CD4-positive, alpha-beta memory T cell (primary cell): ENCODE results near the gene ACBD5. TPM values are rescaled to one million over a fixed set of nuclear protein-coding genes. Genes with fewer than 3 reads are reported as not detected.

ENCODE experiments used
- CTCF ChIA-PET: fragments of 350-600 bp; sonication (Branson Sonifier 250); formaldehyde crosslinking; loops from one replicate; lab custom pipeline; 2021; ENCODE audit warnings: inconsistent platforms; ENCODE audit not compliant: partially characterized antibody; lab: Charles Lee
- POLR2A ChIA-PET: fragments of 350-600 bp; sonication (Branson Sonifier 250); formaldehyde crosslinking; loops from one replicate; lab custom pipeline; 2021; ENCODE audit not compliant: partially characterized antibody; lab: Charles Lee
- DNase-seq, 5 donors: peaks; one replicate each; pipeline versions ENCODE4 v3.0.0 to v3.0.0-alpha.2; 2020 to 2022; ENCODE audit warnings: mixed read lengths in 1 of 5
- H3K27ac ChIP-seq: one replicate; pipeline ENCODE4 v1.7.0; 2013; ENCODE audit warnings: low read depth, low read length
- H3K27me3 ChIP-seq: 2 replicates; pipeline ENCODE4 v1.7.0; 2013; ENCODE audit warnings: mild to moderate bottlenecking, low read length, moderate library complexity; ENCODE audit not compliant: insufficient read depth
- H3K36me3 ChIP-seq: 2 replicates; pipeline ENCODE4 v1.7.0; 2013; ENCODE audit warnings: mild to moderate bottlenecking, low read length, moderate library complexity; ENCODE audit not compliant: insufficient read depth
- H3K4me1 ChIP-seq: 2 replicates; pipeline ENCODE4 v1.7.0; 2013; ENCODE audit warnings: mild to moderate bottlenecking, low read length, moderate library complexity; ENCODE audit not compliant: insufficient read depth
- H3K4me3 ChIP-seq, 2 donors: one replicate each; pipeline ENCODE4 v1.7.0; 2013; ENCODE audit warnings: low read length in 2 of 2, mild to moderate bottlenecking in 1 of 2
- H3K9me3 ChIP-seq, 2 donors: one replicate each; pipeline ENCODE4 v1.7.0; 2013; ENCODE audit warnings: low read length in 2 of 2, control low read depth in 1 of 2; ENCODE audit not compliant: control insufficient read depth in 1 of 2
- H3K27ac Mint-ChIP-seq, 7 donors: one replicate each; pipeline ENCODE4 v1.8.0; 2020 to 2021; ENCODE audit warnings: mixed read lengths in 7 of 7, mild to moderate bottlenecking in 6 of 7, inconsistent platforms in 3 of 7, moderate library complexity in 3 of 7
- H3K27me3 Mint-ChIP-seq, 2 donors: one replicate each; pipeline ENCODE4 v1.8.0; 2020 to 2021; ENCODE audit warnings: mixed read lengths in 2 of 2
- H3K36me3 Mint-ChIP-seq, 2 donors: one replicate each; pipeline ENCODE4 v1.8.0; 2020 to 2021; ENCODE audit warnings: mixed read lengths in 2 of 2, inconsistent platforms in 1 of 2, mild to moderate bottlenecking in 1 of 2
- H3K4me1 Mint-ChIP-seq, 4 donors: one replicate each; pipeline ENCODE4 v1.8.0; 2020 to 2021; ENCODE audit warnings: mixed read lengths in 4 of 4, mild to moderate bottlenecking in 1 of 4
- H3K4me3 Mint-ChIP-seq, 8 donors: one replicate each; pipeline ENCODE4 v1.8.0; 2020 to 2021; ENCODE audit warnings: mixed read lengths in 8 of 8, mild to moderate bottlenecking in 7 of 8, moderate library complexity in 6 of 8, inconsistent platforms in 3 of 8
- H3K9me3 Mint-ChIP-seq, 8 donors: one replicate each; pipeline ENCODE4 v1.8.0; 2020 to 2021; ENCODE audit warnings: mixed read lengths in 8 of 8, mild to moderate bottlenecking in 5 of 8, inconsistent platforms in 3 of 8, moderate library complexity in 1 of 8
- intact Hi-C: fragments of 100-400 bp; cut with micrococcal nuclease; formaldehyde crosslinking; loops from one replicate; pipeline ENCODE4 v1.15.1; 2023
- polyA plus RNA-seq, 2 donors: library from polyadenylated mRNA; unstranded; fragments of 300-500 nt; fragmentation: Illumina TruSeq; gene quantifications; one replicate each; pipeline ENCODE4 v1.2.3, GENCODE V29; 2021
- total RNA-seq, 2 experiments: library from RNA; stranded (reverse); gene quantifications; one replicate each; pipeline ENCODE4 v1.2.3, GENCODE V29; 2021

ACBD5 gene
- total and polyA plus RNA-seq, 4 experiments from 2014 or later: 11.3 to 24.9 (median 17.7) TPM

DNA sequence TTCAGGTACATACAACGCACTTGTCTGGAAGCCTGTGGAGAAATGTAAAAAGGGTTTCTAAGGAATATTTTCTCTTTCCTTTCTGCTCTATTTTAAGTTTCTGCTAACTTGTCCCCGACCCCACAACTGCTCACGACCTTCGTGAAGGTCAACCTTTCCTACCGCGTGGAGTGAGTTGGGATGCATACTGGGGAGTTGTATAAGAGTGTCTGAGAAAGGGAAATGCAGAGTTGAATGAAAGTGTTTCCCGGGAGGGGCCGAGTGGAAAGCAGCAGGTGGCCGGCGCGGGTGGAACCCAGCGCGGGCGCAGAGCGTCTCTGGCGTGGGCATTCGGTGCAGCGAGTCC lies 17.9 kb upstream of the ACBD5 start:
- peak overlapping the region; percentile 12 to 55 for H3K4me3 ChIP-seq
- H3K36me3 ChIP-seq: no peaks in the 10 kb centered on the region
- CTCF ChIA-PET: no interaction called here
- peaks cover 20 to 29% (median 23%) of the 10 kb centered on the region in 4 donors for H3K4me1 Mint-ChIP-seq
- peaks cover 28% of the 10 kb centered on the region for H3K27me3 ChIP-seq
- DNase-seq: peak in 1 of 5 donors; percentile 9
- peaks cover 0 to 10% of the 10 kb centered on the region in 2 donors for H3K36me3 Mint-ChIP-seq
- intact Hi-C loops: loop anchor here (1.0 kb wide), 1 partner anchor 27 kb away; no protein-coding TSS in a partner anchor
- H3K4me1 ChIP-seq: peaks cover 21% of the 10 kb centered on the region
- peaks cover 0 to 5% of the 10 kb centered on the region in 2 donors for H3K9me3 ChIP-seq
- H3K27me3 Mint-ChIP-seq: peaks cover 22 to 25% of the 10 kb centered on the region in 2 donors
- H3K27ac ChIP-seq: no peak overlapping the region
- POLR2A ChIA-PET: interaction anchor here (1.6 to 1.9 kb wide), 3 partner anchors 16 to 104 kb away, joined by 11 to 14 read pairs (median 12); partner anchors contain the start of gene YME1L1
- peak overlapping the region in 6 of 7 donors; percentile 8 to 89 (median 70) for H3K27ac Mint-ChIP-seq
- peaks cover 0 to 7% (median 3%) of the 10 kb centered on the region in 8 donors for H3K9me3 Mint-ChIP-seq
- H3K4me3 Mint-ChIP-seq: peak overlapping the region; percentile 83 to 96 (median 90)

DNA sequence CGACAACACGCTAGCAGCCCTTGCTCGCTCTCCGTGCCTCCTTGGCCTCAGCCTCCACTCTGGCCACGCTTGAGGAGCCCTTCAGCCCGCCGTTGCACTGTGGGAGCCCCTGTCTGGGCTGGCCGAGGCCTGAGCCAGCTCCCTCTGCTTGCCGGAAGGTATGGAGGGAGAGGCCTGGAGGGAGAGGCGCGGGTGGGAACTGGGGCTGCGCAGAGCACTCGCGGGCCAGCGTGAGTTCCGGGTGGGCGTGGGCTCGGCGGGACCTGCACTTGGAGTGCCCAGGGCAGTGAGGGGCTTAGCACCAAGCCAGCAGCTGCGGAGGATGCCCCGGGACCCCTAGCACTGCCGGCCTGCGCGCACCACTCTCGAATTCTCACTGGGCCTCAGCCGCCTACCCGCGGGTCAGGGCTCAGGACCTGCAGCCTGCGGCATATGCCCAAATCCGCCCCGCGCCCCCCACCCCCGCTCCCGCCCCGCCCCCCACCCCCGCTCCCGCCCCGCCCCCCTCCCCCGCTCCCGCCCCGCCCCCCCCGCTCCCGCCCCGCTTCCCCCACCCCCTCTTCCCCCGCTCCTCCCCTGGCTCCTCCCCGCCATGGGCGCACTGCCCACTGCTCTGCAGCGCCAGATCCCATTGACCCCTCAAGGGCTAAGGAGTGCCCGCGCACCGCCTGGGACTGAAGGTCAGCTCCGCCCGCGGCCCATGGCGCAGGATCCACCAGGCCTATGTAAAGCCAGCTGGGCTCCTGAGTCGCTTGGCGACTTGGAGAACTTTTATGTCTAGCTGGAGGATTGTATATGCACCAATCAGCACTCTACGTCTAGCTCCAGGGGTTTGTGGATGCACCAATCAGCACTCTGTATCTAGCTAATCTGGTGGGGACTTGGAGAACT lies 15.9 kb upstream of the ACBD5 start:
- peaks cover 0 to 10% of the 10 kb centered on the region in 2 donors for H3K36me3 Mint-ChIP-seq
- Histone ChIP-seq H3K4me1 (peaks cover 24% of the 10 kb centered on the region), H3K36me3 (no peaks in the 10 kb centered on the region), H3K9me3 (peaks cover 0 to 5% of the 10 kb centered on the region in 2 donors), H3K4me3 (no peak overlapping the region), H3K27me3 (peaks cover 28% of the 10 kb centered on the region), H3K27ac (no peak overlapping the region)
- CTCF ChIA-PET: interaction anchor here (1.1 to 3.5 kb wide), 5 partner anchors 14 to 104 kb away, joined by 4 to 18 read pairs (median 5); partner anchors contain the start of genes MASTL and YME1L1
- H3K9me3 Mint-ChIP-seq: peaks cover 0 to 7% (median 3%) of the 10 kb centered on the region in 8 donors
- peak overlapping the region in 2 of 8 donors; percentile 81 to 96 for H3K4me3 Mint-ChIP-seq
- POLR2A ChIA-PET: interaction anchor here (0.7 to 8.4 kb wide), 5 partner anchors 14 to 102 kb away, joined by 3 to 113 read pairs (median 11); partner anchors contain the start of gene YME1L1
- intact Hi-C loops: loop anchor here (1.0 kb wide), 2 partner anchors 13 to 32 kb away; no protein-coding TSS in a partner anchor
- H3K4me1 Mint-ChIP-seq: peaks cover 22 to 33% (median 24%) of the 10 kb centered on the region in 4 donors
- H3K27me3 Mint-ChIP-seq: peaks cover 17 to 18% of the 10 kb centered on the region in 2 donors
- DNase-seq: no peak
- H3K27ac Mint-ChIP-seq: peak overlapping the region in 5 of 7 donors; percentile 9 to 88 (median 76)

DNA sequence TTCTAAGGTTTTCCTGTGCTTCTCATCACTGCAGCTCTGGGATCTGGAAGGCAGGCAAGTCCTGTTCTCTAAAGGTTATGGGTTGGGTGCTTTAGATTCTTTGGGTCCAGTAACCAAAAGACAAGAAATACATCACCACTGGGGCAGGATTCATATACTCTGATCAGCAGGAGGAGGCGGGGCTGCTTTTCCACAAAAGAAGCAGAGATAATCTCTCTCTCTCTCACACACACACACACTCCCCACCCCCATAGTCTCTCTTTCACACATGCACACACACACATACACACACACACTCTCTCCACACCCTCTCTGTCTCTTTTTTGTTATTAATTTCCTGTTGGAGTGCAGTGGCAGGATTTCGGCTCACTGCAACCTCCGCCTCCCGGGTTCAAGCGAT lies 13.0 kb upstream of the ACBD5 start:
- Histone ChIP-seq H3K9me3 (peaks cover 0 to 5% of the 10 kb centered on the region in 2 donors), H3K4me3 (no peak overlapping the region), H3K27me3 (peaks cover 7% of the 10 kb centered on the region), H3K27ac (no peak overlapping the region), H3K36me3 (no peaks in the 10 kb centered on the region), H3K4me1 (peaks cover 14% of the 10 kb centered on the region)
- Mint-ChIP-seq H3K27me3 (peaks cover 5 to 6% of the 10 kb centered on the region in 2 donors), H3K27ac (peak overlapping the region in 5 of 7 donors; percentile 47 to 77 (median 55)), H3K4me1 (peaks cover 16 to 22% (median 17%) of the 10 kb centered on the region in 4 donors), H3K9me3 (peaks cover 0 to 7% (median 3%) of the 10 kb centered on the region in 8 donors), H3K4me3 (peak overlapping the region in 6 of 8 donors; percentile 44 to 88 (median 72)), H3K36me3 (peaks cover 4 to 7% of the 10 kb centered on the region in 2 donors)
- no peak for DNase-seq
- intact Hi-C loops: no loop called here
- ChIA-PET CTCF (interaction anchor here (2.3 to 3.6 kb wide), 4 partner anchors 11 to 107 kb away, joined by 9 to 33 read pairs (median 18); no protein-coding TSS in a partner anchor), POLR2A (interaction anchor here (1.5 to 8.4 kb wide), 4 partner anchors 11 to 99 kb away, joined by 3 to 113 read pairs (median 16); partner anchors contain the start of genes ACBD5, MASTL and YME1L1)

DNA sequence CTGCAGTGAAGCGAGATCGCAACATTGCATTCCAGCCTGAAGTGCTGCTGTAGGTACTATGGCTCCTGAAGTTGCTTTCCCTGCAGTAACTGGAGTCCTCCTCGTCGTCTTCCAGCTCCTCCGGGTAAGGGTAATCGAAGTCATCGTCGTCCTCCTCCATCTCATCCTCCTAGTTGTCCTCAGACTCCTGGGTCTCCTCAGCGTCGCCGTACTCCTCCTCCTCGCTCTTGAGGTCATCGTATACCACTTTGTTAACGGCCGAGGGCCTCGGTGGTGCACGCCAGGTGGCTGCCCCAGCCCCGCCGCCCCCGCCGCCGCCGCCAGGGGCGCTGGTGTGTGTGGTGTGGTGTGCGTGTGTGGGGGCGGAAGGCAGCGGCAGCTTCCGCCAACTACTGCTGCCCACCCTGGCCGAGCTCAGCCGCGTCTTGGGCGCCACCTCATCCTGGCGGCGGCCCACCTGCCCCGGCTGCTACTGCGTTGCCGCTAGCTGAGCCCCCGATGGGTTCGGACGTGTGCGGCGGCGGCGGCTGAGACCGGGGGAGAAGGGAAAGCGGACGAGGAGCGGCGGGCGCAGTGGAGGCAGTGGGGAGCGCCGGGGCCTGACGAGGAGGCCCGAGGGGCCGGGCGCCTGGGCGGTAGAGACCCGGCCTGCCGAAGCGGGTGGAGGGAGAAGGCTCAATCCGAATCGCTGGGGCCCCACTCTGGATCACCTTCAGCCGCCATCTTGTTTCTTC lies 11.8 kb upstream of the ACBD5 start:
- CTCF ChIA-PET: interaction anchor here (0.6 to 3.6 kb wide), 17 partner anchors 10 to 288 kb away, joined by 3 to 33 read pairs (median 4); partner anchors contain the start of genes ACBD5, RAB18 and YME1L1
- peak; percentile 74 to 82 (median 78) for DNase-seq
- Histone ChIP-seq H3K4me3 (peak overlapping the region in 1 of 2 donors; percentile 47), H3K9me3 (peaks cover 0 to 5% of the 10 kb centered on the region in 2 donors), H3K36me3 (no peaks in the 10 kb centered on the region), H3K27me3 (no peaks in the 10 kb centered on the region), H3K4me1 (peaks cover 3% of the 10 kb centered on the region), H3K27ac (peak overlapping the region; percentile 58)
- Mint-ChIP-seq H3K9me3 (peaks cover 0 to 6% (median 1%) of the 10 kb centered on the region in 8 donors), H3K36me3 (peaks cover 3 to 4% of the 10 kb centered on the region in 2 donors), H3K4me3 (peak overlapping the region; percentile 77 to 88 (median 81)), H3K27ac (peak overlapping the region; percentile 55 to 91 (median 85)), H3K4me1 (peaks cover 5 to 10% (median 7%) of the 10 kb centered on the region in 4 donors), H3K27me3 (no peaks in the 10 kb centered on the region)
- intact Hi-C loops: loop anchor here (1.0 kb wide), 1 partner anchor 9 kb away; no protein-coding TSS in a partner anchor
- POLR2A ChIA-PET: interaction anchor here (0.8 to 8.4 kb wide), 8 partner anchors 10 to 1280 kb away, joined by 3 to 113 read pairs (median 4); partner anchors contain the start of genes ACBD5, MASTL, RAB18 and WAC

DNA sequence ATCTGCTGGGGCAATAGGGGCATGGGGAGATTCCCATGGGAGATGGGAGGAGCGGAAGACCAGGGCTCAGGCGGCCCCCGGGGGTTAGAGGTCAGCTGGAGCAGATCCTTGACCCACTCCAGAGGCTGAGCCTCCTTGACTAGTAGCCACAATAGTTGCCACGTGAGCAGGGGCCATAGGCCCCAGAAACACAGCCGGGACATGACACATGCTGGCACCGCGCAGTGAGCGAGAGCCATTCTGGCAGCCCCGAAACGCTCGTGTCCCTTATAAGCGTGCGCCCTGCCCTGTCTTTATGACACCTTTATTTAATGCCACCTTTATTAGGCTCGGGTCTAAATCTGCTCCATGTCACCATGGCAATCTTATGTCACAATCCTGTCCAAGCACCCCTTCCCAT lies 11.0 kb upstream of the ACBD5 start:
- intact Hi-C loops: no loop called here
- no peaks in the 10 kb centered on the region for H3K9me3 Mint-ChIP-seq
- peak overlapping the region in 3 of 8 donors; percentile 4 to 31 (median 30) for H3K4me3 Mint-ChIP-seq
- H3K4me1 ChIP-seq: peaks cover 3% of the 10 kb centered on the region
- no peaks in the 10 kb centered on the region for H3K9me3 ChIP-seq
- ChIA-PET POLR2A (interaction anchor here (0.8 to 8.4 kb wide), 7 partner anchors 9 to 1281 kb away, joined by 3 to 113 read pairs (median 5); partner anchors contain the start of genes ACBD5, MASTL, RAB18 and WAC), CTCF (interaction anchor here (0.7 to 3.6 kb wide), 15 partner anchors 8 to 112 kb away, joined by 3 to 33 read pairs (median 4); partner anchors contain the start of genes ACBD5 and YME1L1)
- peaks cover 0 to 4% (median 3%) of the 10 kb centered on the region in 4 donors for H3K4me1 Mint-ChIP-seq
- H3K36me3 Mint-ChIP-seq: peaks cover 0 to 4% of the 10 kb centered on the region in 2 donors
- no peaks in the 10 kb centered on the region for H3K36me3 ChIP-seq
- no peak overlapping the region for H3K27ac ChIP-seq
- no peak for DNase-seq
- no peak overlapping the region for H3K4me3 ChIP-seq
- peak overlapping the region in 2 of 7 donors; percentile 48 to 57 for H3K27ac Mint-ChIP-seq
- H3K27me3 ChIP-seq: no peaks in the 10 kb centered on the region
- H3K27me3 Mint-ChIP-seq: no peaks in the 10 kb centered on the region

DNA sequence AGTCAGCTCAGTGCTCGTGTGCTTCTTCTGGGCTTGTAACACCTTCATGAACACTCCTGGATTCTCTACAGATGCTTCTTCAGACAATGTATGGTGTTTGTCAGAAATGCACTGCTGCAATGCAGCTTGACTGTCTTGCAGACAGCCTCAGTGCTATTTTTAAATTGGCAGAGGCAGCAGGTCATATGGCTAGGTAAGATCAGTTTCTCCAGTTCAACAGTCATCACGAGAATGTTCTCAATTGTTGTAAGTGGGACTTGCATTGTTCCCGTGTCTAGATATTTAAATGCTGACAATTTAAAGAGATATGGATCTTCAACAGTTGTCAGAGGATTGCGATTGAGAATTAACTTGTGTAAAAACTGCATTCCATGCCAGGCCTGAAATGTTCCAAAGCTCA lies 7.6 kb upstream of the ACBD5 start:
- Histone ChIP-seq H3K27me3 (no peaks in the 10 kb centered on the region), H3K36me3 (no peaks in the 10 kb centered on the region), H3K4me1 (peaks cover 11% of the 10 kb centered on the region), H3K27ac (no peak overlapping the region), H3K4me3 (no peak overlapping the region), H3K9me3 (no peaks in the 10 kb centered on the region)
- no peak for DNase-seq
- no peak overlapping the region for H3K4me3 Mint-ChIP-seq
- no peaks in the 10 kb centered on the region for H3K27me3 Mint-ChIP-seq
- H3K27ac Mint-ChIP-seq: no peak overlapping the region
- H3K36me3 Mint-ChIP-seq: peaks cover 0 to 4% of the 10 kb centered on the region in 2 donors
- no peaks in the 10 kb centered on the region for H3K9me3 Mint-ChIP-seq
- H3K4me1 Mint-ChIP-seq: peaks cover 8 to 12% (median 8%) of the 10 kb centered on the region in 4 donors
- intact Hi-C loops: no loop called here
- CTCF ChIA-PET: interaction anchor here (1.0 kb wide), 1 partner anchor 24 kb away, joined by 6 read pairs; no protein-coding TSS in a partner anchor
- POLR2A ChIA-PET: no interaction called here
